Endothelial cell of umbilical vein (primary cell): ENCODE measurements around the gene PLEKHA6. TPM values are rescaled to one million over a fixed set of nuclear protein-coding genes. Genes with fewer than 3 reads are reported as not detected.

Experiments used
- BruUV-seq: library from RNA; stranded (reverse); fragments of 400-500 nt; replicated peaks from 2 replicates; lab custom pipeline; 2021; lab: Mats Ljungman, UMichigan
- CTCF ChIA-PET: fragments of 300-600, 350-600 bp; sonication (Branson Sonifier 250); formaldehyde crosslinking; loops from one replicate; lab custom pipeline; 2021; ENCODE audit warnings: antibody characterized with exemption, inconsistent platforms; lab: Charles Lee
- POLR2A ChIA-PET: fragments of 300-600, 350-600 bp; sonication (Branson Sonifier 250); formaldehyde crosslinking; loops from one replicate; lab custom pipeline; 2021; ENCODE audit warnings: antibody characterized with exemption, inconsistent platforms; lab: Charles Lee
- DNase-seq: peaks from one replicate; pipeline ENCODE4 v3.0.0-alpha.2; 2011; ENCODE audit warnings: low read depth, low spot score
- FAIRE-seq: peaks from 2 replicates; lab custom pipeline; 2011; peaks lifted over from hg19 to GRCh38; lab: Jason Lieb, UNC
- H2AFZ ChIP-seq: 2 replicates; pipeline ENCODE4 v1.6.0; 2012; ENCODE audit warnings: low read depth, low read length, control low read depth, inconsistent platforms
- H3K27ac ChIP-seq: 2 replicates; pipeline ENCODE4 v1.5.1; 2011; ENCODE audit warnings: low read depth, mild to moderate bottlenecking, control low read depth, low read length, moderate library complexity; ENCODE audit not compliant: insufficient read depth
- H3K27me3 ChIP-seq, 2 experiments: 2 replicates each; pipeline versions ENCODE4 v1.6.0 to v1.6.1; 2011; ENCODE audit warnings: low read length in 2 of 2, mixed read lengths in 1 of 2; ENCODE audit not compliant: control insufficient read depth in 2 of 2, insufficient read depth in 2 of 2
- H3K36me3 ChIP-seq, 2 experiments: 2 replicates in 1 of 2; 3 replicates in 1 of 2; pipeline ENCODE4 v1.5.1; 2011; ENCODE audit warnings: low read length in 2 of 2, mild to moderate bottlenecking in 1 of 2, moderate library complexity in 1 of 2; ENCODE audit not compliant: control insufficient read depth in 2 of 2, insufficient read depth in 2 of 2; ENCODE audit errors: extremely low read depth in 1 of 2
- H3K4me1 ChIP-seq: 3 replicates; pipeline ENCODE4 v1.5.1; 2011; ENCODE audit warnings: mild to moderate bottlenecking, low read length; ENCODE audit not compliant: control insufficient read depth, insufficient read depth; ENCODE audit errors: extremely low read depth
- H3K4me2 ChIP-seq: 2 replicates; pipeline ENCODE4 v1.6.1; 2011; ENCODE audit warnings: low read length, control low read depth, mixed read lengths; ENCODE audit not compliant: insufficient read depth
- H3K4me3 ChIP-seq, 3 experiments: fragments of 200-600 bp in 1 of 3; sonication (generic), shearing (Covaris generic) in 1 of 3; replicated peaks in 1 of 3; 2 replicates each; pipeline ENCODE4 v1.5.1; 2011 to 2016; ENCODE audit warnings: control low read depth in 3 of 3, low read length in 3 of 3, mild to moderate bottlenecking in 2 of 3, inconsistent platforms in 1 of 3, low read depth in 1 of 3, moderate library complexity in 1 of 3; ENCODE audit not compliant: insufficient read depth in 1 of 3
- H3K79me2 ChIP-seq: 2 replicates; pipeline ENCODE4 v1.6.0; 2012; ENCODE audit warnings: low read length, inconsistent platforms; ENCODE audit not compliant: control insufficient read depth, insufficient read depth
- H3K9ac ChIP-seq: replicated peaks from 2 replicates; pipeline ENCODE3; 2011; ENCODE audit warnings: low read length, control low read depth; ENCODE audit not compliant: insufficient read depth; ENCODE audit errors: extremely low read depth
- H3K9me1 ChIP-seq: replicated peaks from 3 replicates; pipeline ENCODE4 v1.6.0; 2011; ENCODE audit warnings: mild to moderate bottlenecking, low read length; ENCODE audit not compliant: control insufficient read depth, insufficient read depth; ENCODE audit errors: extremely low read depth
- H3K9me3 ChIP-seq: replicated peaks from 2 replicates; pipeline ENCODE4 v1.5.1; 2012; ENCODE audit warnings: low read length, inconsistent platforms; ENCODE audit not compliant: control insufficient read depth, insufficient read depth
- H4K20me1 ChIP-seq: replicated peaks from 2 replicates; pipeline ENCODE3; 2011; ENCODE audit warnings: mild to moderate bottlenecking, low read length; ENCODE audit not compliant: control insufficient read depth, insufficient read depth; ENCODE audit errors: extremely low read depth
- CTCF ChIP-seq, 2 donors: IDR thresholded peaks; 1 replicate in 1 of 2; 2 replicates in 1 of 2; pipeline ENCODE4 v1.5.1; 2011; ENCODE audit warnings: low read length in 2 of 2, mild to moderate bottlenecking in 2 of 2, moderate library complexity in 2 of 2, control low read depth in 1 of 2, inconsistent platforms in 1 of 2, low read depth in 1 of 2; ENCODE audit not compliant: insufficient read depth in 1 of 2; ENCODE audit errors: extremely low read depth in 1 of 2
- EZH2 ChIP-seq: IDR thresholded peaks from 2 replicates; pipeline ENCODE4 v1.6.1; 2012; ENCODE audit warnings: borderline replicate concordance, low read depth, mild to moderate bottlenecking, moderate library complexity, low read length, inconsistent platforms; ENCODE audit not compliant: severe bottlenecking
- FOS ChIP-seq: IDR thresholded peaks from 2 replicates; pipeline ENCODE4 v1.6.1; 2011; ENCODE audit warnings: mild to moderate bottlenecking, low read length, moderate library complexity, borderline replicate concordance; ENCODE audit not compliant: insufficient read depth
- GATA2 ChIP-seq: IDR thresholded peaks from 2 replicates; pipeline ENCODE4 v1.7.0; 2011; ENCODE audit warnings: low read depth, mild to moderate bottlenecking, moderate library complexity, mixed read lengths, low read length; ENCODE audit not compliant: insufficient read length, insufficient read depth
- JUN ChIP-seq: IDR thresholded peaks from 2 replicates; pipeline ENCODE4 v1.6.1; 2011; ENCODE audit warnings: borderline replicate concordance, low read depth; ENCODE audit not compliant: insufficient read length, insufficient read depth
- MAX ChIP-seq: IDR thresholded peaks from 2 replicates; pipeline ENCODE4 v1.6.1; 2011; ENCODE audit not compliant: insufficient read depth, insufficient read length
- MYC ChIP-seq: IDR thresholded peaks from one replicate; pipeline ENCODE4 v1.6.1; 2011; ENCODE audit warnings: mild to moderate bottlenecking, low read depth, low read length
- POLR2A ChIP-seq: IDR thresholded peaks from 2 replicates; pipeline ENCODE4 v1.6.1; 2012; ENCODE audit warnings: low read depth, mild to moderate bottlenecking, control low read depth, low read length
- POLR2AphosphoS5 ChIP-seq: IDR thresholded peaks from 2 replicates; pipeline ENCODE4 v1.6.1; 2012; ENCODE audit warnings: low read depth, mild to moderate bottlenecking, control low read depth, low read length, moderate library complexity; ENCODE audit not compliant: insufficient read depth
- dilution Hi-C: fragments of 300-500 bp; cut with MboI; formaldehyde crosslinking; loops from one replicate; pipeline ENCODE4 v1.15.0; 2019; ENCODE audit warnings: low sequenced_read_pairs; ENCODE audit not compliant: extremely low pct_ligation_motif_present
- intact Hi-C: fragments of 100-400 bp; cut with micrococcal nuclease; formaldehyde crosslinking; loops from one replicate; pipeline ENCODE4 v1.10.0; 2022
- polyA plus RNA-seq, 4 experiments: library from polyadenylated mRNA; depleted of rRNA in 3 of 4; stranded (reverse) in 3 of 4; unstranded in 1 of 4; fragments of >200 nt; gene quantifications; 2 replicates each; pipeline versions ENCODE4 v1.2.1 to v1.2.3, GENCODE V29; 2011 to 2012; ENCODE audit warnings: missing spikeins in 1 of 4
- total RNA-seq: library from RNA; stranded (reverse); gene quantifications from 2 replicates; pipeline ENCODE4 v1.2.3, GENCODE V29; 2021

PLEKHA6 gene
- total and polyA plus RNA-seq, 2 donors (not counting 3 experiments of a cell fraction or from before 2014, with no cell fraction given), result 2.1 to 15.0 TPM

GRCh38 chr1:204205486-204205885, 154.2 kb downstream of the PLEKHA6 start:
- CTCF ChIA-PET, result interaction anchor here (0.8 to 11.0 kb wide), 19 partner anchors 8 to 348 kb away, joined by 3 to 770 read pairs (median 9); partner anchors contain the start of genes ETNK2, GOLT1A, KISS1 and PLEKHA6
- dilution Hi-C loops, result no loop called here
- no peaks in the 10 kb centered on the region for H3K4me1 ChIP-seq
- H3K9me1 ChIP-seq, result no peaks in the 10 kb centered on the region
- no peak overlapping the region for H2AFZ ChIP-seq
- no peaks in the 10 kb centered on the region for H4K20me1 ChIP-seq
- no peak overlapping the region for H3K4me2 ChIP-seq
- no peaks in the 10 kb centered on the region for H3K36me3 ChIP-seq
- H3K4me3 ChIP-seq, result no peak overlapping the region
- BruUV-seq, result no TSS peak
- no peak overlapping the region for H3K27ac ChIP-seq
- POLR2A ChIA-PET, result interaction anchor here (1.3 kb wide), 1 partner anchor 15 kb away, joined by 4 read pairs; no protein-coding TSS in a partner anchor
- H3K9me3 ChIP-seq, result no peaks in the 10 kb centered on the region
- intact Hi-C loops, result no loop called here
- no peaks in the 10 kb centered on the region for H3K79me2 ChIP-seq
- no peak overlapping the region for H3K9ac ChIP-seq
- DNase-seq (no peak), FAIRE-seq (peak; percentile 26)
- H3K27me3 ChIP-seq, result no peaks in the 10 kb centered on the region
- TF ChIP-seq MYC (no peak), GATA2 (no peak), CTCF (IDR thresholded peaks at IDR 0.05; ENCODE audit: extremely low read depth in 1 of 2, insufficient read depth in 1 of 2, low read depth in 1 of 2, low read length in 2 of 2) (no peak), POLR2AphosphoS5 (no peak), MAX (no peak), FOS (no peak), POLR2A (no peak), JUN (no peak), EZH2 (no peak)
